Measurements from ENCODE around the gene RP9.

- TF ChIP-seq POLR2A (IDR thresholded peaks at IDR 0.05) (no peak), CTCF (IDR thresholded peaks at IDR 0.05) (no peak)
These were observed 48.6 kb upstream of the RP9 start for GRCh38 chr7:33157781-33158180.
